Measurements from ENCODE around the gene SLC25A22.

Gene SLC25A22

DNA sequence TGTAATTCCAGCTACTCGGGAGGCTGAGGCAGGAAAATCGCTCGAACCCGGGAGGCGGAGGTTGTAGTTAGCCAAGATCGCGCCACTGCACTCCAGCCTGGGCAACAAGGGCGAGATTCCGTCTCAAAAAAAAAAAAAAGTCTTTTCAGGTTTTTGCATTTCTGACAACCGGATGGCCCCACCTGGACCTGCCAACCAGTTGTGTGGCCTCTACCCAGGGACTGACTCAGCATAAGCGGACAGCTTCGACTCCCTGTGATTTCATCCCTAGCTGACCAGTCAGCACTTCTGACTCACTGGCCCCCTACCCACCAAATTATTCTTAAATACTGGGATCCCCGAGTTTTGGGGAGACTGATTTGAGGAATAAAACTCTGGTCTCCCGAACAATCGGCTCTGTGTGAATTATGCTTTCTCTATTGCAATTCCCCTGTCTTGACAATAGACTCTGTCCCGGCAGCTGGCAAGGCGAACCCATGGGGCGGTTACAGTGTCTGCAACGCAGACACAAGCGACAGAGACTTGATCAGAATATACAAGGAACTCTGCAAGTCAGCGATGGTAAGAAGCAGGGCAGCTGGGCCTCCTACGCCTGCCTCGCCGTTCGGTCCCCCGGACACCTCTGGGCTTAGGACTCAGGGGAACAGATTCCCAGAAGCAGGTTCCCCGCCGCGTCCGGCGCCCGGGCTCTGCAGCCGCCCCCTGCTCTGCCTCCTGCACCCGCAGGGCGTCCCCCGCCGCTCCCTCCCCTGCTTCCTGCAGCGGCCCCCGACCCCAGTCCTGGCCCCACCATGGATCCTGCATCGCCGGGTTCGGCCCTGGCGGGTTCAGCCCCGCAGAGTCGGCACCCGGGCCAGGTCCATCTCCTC lies 51.6 kb downstream of the SLC25A22 start:
- Histone ChIP-seq H3K9ac (ENCODE audit: low read length in 2 of 2) (peak overlapping the region; percentile 60 to 63), H3K4me3 (ENCODE audit: low read length in 2 of 2) (peak overlapping the region; percentile 69 to 83), H3K27ac (ENCODE audit: low read length) (peak overlapping the region; percentile 55), H3K27me3 (ENCODE audit: control insufficient read depth in 1 of 2, insufficient read depth in 2 of 2, low read length in 2 of 2) (no peaks in the 10 kb centered on the region), H3K4me1 (ENCODE audit: control insufficient read depth, insufficient read depth, low read length) (peaks cover 30% of the 10 kb centered on the region), H3K36me3 (ENCODE audit: control insufficient read depth in 2 of 2, insufficient read depth in 2 of 2, low read length in 2 of 2) (no peaks in the 10 kb centered on the region), H3K9me3 (ENCODE audit: control insufficient read depth in 2 of 2, low read length in 2 of 2) (no peaks in the 10 kb centered on the region)

DNA sequence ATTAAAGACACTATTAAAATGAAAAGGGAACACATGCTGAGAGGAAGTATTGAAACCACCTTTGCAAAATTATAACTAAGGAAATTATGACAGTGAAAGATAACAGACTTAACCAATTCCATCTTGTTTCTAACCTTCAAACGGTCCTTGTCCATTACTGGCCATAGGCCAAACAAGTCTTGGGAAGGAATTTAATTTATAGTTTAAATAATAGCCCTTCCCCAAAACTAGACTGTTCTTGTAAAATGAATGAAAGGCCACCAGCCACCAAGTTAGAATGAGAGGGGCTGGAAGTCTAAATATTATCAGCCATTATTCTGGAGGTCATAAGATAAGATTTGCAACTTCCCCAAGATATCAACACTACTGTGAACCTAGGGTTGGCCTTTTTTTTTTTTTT lies 52.7 kb downstream of the SLC25A22 start:
- H3K36me3 ChIP-seq (ENCODE audit: control insufficient read depth in 2 of 2, insufficient read depth in 2 of 2, low read length in 2 of 2) = no peaks in the 10 kb centered on the region
- H3K4me1 ChIP-seq (ENCODE audit: control insufficient read depth, insufficient read depth, low read length) = peaks cover 30% of the 10 kb centered on the region
- H3K27ac ChIP-seq (ENCODE audit: low read length) = no peak overlapping the region
- H3K9me3 ChIP-seq (ENCODE audit: control insufficient read depth in 2 of 2, low read length in 2 of 2) = no peaks in the 10 kb centered on the region
- H3K9ac ChIP-seq (ENCODE audit: low read length in 2 of 2) = no peak overlapping the region
- no peaks in the 10 kb centered on the region for H3K27me3 ChIP-seq (ENCODE audit: control insufficient read depth in 1 of 2, insufficient read depth in 2 of 2, low read length in 2 of 2)
- no peak overlapping the region for H3K4me3 ChIP-seq (ENCODE audit: low read length in 2 of 2)

DNA sequence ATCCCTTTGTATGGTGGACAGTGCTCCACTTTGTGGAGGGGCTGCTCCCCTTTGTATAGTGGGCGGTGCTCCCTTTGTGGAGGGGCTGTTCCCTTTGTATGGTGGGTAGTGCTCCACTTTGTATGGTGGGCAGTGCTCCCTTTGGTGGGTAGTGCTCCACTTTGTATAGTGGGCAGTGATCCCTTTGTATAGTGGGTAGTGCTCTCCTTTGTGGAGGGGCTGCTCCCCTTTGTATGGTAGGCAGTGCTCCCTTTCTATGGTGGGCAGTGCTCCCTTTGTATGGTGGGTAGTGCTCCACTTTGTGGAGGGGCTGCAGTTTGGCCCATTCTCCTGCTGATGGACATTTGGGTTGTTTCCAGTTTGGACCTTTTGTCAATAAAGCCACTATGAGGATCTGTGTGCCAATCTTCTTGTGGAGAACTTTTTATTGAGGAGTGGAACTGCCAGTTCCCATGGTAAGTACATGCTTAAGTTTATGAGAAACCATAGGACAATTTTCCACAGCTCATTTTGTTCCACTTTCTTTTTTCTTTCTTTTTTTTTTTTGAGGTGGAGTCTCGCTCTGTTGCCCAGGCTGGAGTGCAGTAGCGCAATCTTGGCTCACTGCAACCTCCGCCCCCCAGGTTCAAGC lies 55.4 kb downstream of the SLC25A22 start:
- no peaks in the 10 kb centered on the region for H3K27me3 ChIP-seq (ENCODE audit: control insufficient read depth in 1 of 2, insufficient read depth in 2 of 2, low read length in 2 of 2)
- H3K4me3 ChIP-seq (ENCODE audit: low read length in 2 of 2) = no peak overlapping the region
- no peaks in the 10 kb centered on the region for H3K36me3 ChIP-seq (ENCODE audit: control insufficient read depth in 2 of 2, insufficient read depth in 2 of 2, low read length in 2 of 2)
- H3K9ac ChIP-seq (ENCODE audit: low read length in 2 of 2) = no peak overlapping the region
- H3K4me1 ChIP-seq (ENCODE audit: control insufficient read depth, insufficient read depth, low read length) = peaks cover 11% of the 10 kb centered on the region
- no peaks in the 10 kb centered on the region for H3K9me3 ChIP-seq (ENCODE audit: control insufficient read depth in 2 of 2, low read length in 2 of 2)
- no peak overlapping the region for H3K27ac ChIP-seq (ENCODE audit: low read length)

DNA sequence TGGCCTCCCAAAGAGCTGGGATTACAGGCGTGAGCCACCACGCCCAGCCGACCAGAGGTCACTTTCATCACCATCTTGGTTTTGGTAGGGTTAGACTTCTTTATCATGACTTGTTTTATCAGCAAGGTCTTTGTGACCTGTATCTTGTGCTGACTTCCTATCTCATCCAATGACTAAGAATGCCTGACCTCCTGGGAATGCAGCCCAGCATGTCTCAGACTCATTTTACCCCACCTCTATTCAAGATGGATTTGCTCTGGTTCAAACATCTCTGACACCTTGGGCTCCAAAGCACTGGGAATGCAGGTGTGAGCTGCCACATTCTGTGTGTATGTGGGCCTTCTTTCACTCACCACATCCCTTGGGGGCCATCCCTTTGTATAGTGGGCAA lies 55.9 kb downstream of the SLC25A22 start:
- H3K4me1 ChIP-seq (ENCODE audit: control insufficient read depth, insufficient read depth, low read length) = peaks cover 9% of the 10 kb centered on the region
- no peak overlapping the region for H3K4me3 ChIP-seq (ENCODE audit: low read length in 2 of 2)
- H3K27me3 ChIP-seq (ENCODE audit: control insufficient read depth in 1 of 2, insufficient read depth in 2 of 2, low read length in 2 of 2) = peaks cover 0 to 3% of the 10 kb centered on the region in 2 donors
- no peak overlapping the region for H3K9ac ChIP-seq (ENCODE audit: low read length in 2 of 2)
- H3K27ac ChIP-seq (ENCODE audit: low read length) = no peak overlapping the region
- no peaks in the 10 kb centered on the region for H3K9me3 ChIP-seq (ENCODE audit: control insufficient read depth in 2 of 2, low read length in 2 of 2)
- no peaks in the 10 kb centered on the region for H3K36me3 ChIP-seq (ENCODE audit: control insufficient read depth in 2 of 2, insufficient read depth in 2 of 2, low read length in 2 of 2)
